KOPT-K1 (cell line): ENCODE data around the gene ZP4.

Experiments used
- H3K27ac ChIP-seq: fragments of 200-600 bp; sonication (generic); 2 replicates; pipeline ENCODE4 v1.5.1; 2016; ENCODE audit warnings: antibody characterized with exemption, mild to moderate bottlenecking, low read depth, low read length; ENCODE audit not compliant: poor library complexity, severe bottlenecking
- H3K36me3 ChIP-seq: fragments of 200-600 bp; sonication (generic); 2 replicates; pipeline ENCODE4 v1.5.1; 2017; ENCODE audit warnings: antibody characterized with exemption, mild to moderate bottlenecking, low read length, moderate library complexity; ENCODE audit not compliant: insufficient read depth
- H3K9me3 ChIP-seq: fragments of 200-600 bp; sonication (generic); 2 replicates; pipeline ENCODE4 v1.5.1; 2017; ENCODE audit warnings: antibody characterized with exemption, low read length, mild to moderate bottlenecking; ENCODE audit not compliant: insufficient read depth, poor library complexity, severe bottlenecking

Gene ZP4, protein sequence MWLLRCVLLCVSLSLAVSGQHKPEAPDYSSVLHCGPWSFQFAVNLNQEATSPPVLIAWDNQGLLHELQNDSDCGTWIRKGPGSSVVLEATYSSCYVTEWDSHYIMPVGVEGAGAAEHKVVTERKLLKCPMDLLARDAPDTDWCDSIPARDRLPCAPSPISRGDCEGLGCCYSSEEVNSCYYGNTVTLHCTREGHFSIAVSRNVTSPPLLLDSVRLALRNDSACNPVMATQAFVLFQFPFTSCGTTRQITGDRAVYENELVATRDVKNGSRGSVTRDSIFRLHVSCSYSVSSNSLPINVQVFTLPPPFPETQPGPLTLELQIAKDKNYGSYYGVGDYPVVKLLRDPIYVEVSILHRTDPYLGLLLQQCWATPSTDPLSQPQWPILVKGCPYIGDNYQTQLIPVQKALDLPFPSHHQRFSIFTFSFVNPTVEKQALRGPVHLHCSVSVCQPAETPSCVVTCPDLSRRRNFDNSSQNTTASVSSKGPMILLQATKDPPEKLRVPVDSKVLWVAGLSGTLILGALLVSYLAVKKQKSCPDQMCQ

DNA sequence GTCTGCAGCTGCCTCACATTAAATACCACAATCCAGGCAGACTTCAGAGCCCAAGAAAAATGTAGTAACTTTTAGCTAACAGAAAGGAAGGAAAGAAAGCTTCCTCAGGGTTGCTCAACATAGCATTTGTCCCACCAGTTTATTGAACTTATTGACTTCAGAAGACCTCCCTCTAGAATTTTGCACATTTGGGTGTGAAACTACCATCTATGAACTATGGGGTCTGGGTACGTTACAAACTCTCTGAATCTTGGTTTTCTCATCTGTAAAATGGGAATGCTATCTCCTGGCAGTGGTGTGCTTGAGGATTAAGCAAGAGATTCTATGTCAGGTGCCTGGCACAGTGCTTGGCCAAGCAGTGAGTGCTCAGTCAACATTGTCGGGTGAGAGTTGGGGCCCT lies at the start of gene ZP4:
TSS of gene ZP4 (minus strand) at position 101 of the 400 bp plus-strand sequence. CDS start 287 bp downstream, outside the sequence.
- Histone ChIP-seq H3K9me3 (no peaks in the 10 kb centered on the region), H3K36me3 (no peaks in the 10 kb centered on the region), H3K27ac (no peak within 1 kb of the TSS)

- H3K27ac ChIP-seq = no peak overlapping the region
These were observed 47.8 kb upstream of the ZP4 start for GRCh38 chr1:237938553-237938952.

DNA sequence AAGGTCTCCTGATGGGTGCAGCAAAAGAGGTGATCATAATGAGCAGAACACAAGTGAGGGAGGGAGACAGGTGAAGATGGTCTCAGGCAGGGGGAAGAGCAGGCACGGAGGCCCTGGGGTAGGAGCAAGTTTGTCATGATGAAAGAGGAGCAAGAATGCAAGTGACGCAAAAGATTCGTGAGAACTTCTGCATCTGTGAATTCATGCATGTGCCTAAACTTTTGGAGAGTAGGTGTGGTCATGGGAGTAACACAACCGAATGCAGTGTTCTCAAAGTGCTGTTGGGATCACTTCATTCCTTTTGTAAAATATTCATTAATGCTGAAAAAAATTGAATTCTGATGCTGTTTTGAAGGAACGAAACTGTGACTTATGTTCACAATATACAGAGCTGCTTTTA lies 47.3 kb upstream of the ZP4 start:
- Histone ChIP-seq H3K9me3 (no peaks in the 10 kb centered on the region), H3K36me3 (no peaks in the 10 kb centered on the region), H3K27ac (no peak overlapping the region)

More at GRCh38 chr1:237938553-237938952, 47.8 kb upstream of the ZP4 start:
- Histone ChIP-seq H3K36me3 (no peaks in the 10 kb centered on the region), H3K9me3 (no peaks in the 10 kb centered on the region)

DNA sequence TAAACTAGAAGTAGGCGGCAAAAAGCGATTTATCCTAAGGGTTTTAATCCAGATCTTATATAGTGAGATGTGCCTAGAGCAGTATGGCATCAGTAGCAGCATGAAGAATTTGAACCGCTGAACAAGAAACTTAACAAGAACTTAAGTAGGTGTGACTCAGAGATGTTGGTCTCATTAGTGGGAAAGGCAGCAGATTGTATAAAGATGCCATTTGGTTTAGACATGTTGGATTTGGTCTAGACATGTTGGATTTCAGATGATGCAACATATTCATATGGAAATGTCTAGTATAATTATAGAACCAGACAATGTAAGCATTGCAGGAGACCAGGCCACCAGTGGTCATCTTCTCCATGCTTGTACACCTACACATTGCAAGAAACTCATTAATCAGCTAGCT lies 42.1 kb upstream of the ZP4 start:
- no peaks in the 10 kb centered on the region for H3K36me3 ChIP-seq
- H3K9me3 ChIP-seq = no peaks in the 10 kb centered on the region
- H3K27ac ChIP-seq = no peak overlapping the region

- Histone ChIP-seq H3K27ac (no peak overlapping the region), H3K9me3 (no peaks in the 10 kb centered on the region), H3K36me3 (no peaks in the 10 kb centered on the region)
These were observed 40.9 kb upstream of the ZP4 start for GRCh38 chr1:237931581-237931980.

- no peak overlapping the region for H3K27ac ChIP-seq
- no peaks in the 10 kb centered on the region for H3K9me3 ChIP-seq
- H3K36me3 ChIP-seq = no peaks in the 10 kb centered on the region
These were observed 36.5 kb upstream of the ZP4 start for GRCh38 chr1:237927198-237927597.

DNA sequence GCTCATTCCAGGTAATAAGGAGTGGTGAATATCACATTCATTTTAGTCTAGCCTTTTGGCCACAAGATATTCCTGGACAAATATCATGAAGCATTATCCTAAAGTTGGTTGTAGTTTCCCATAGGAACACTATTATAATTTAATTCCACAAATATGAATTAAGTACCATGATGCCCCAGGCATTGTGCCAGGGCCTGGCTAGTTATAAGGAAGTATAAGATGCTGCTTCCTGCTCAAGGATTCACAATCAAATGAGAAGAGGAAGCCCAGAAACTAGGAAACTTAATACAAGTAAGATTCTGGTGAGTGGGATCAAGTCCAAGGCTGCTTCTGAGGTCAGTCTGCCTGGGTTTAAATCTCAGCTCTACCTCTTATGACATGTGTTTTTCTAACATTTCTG lies 30.6 kb upstream of the ZP4 start:
- Histone ChIP-seq H3K9me3 (no peaks in the 10 kb centered on the region), H3K36me3 (no peaks in the 10 kb centered on the region), H3K27ac (no peak overlapping the region)

- Histone ChIP-seq H3K9me3 (no peaks in the 10 kb centered on the region), H3K27ac (no peak overlapping the region), H3K36me3 (no peaks in the 10 kb centered on the region)
These were observed 22.6 kb upstream of the ZP4 start for GRCh38 chr1:237913345-237913744.

- Histone ChIP-seq H3K36me3 (no peaks in the 10 kb centered on the region), H3K9me3 (no peaks in the 10 kb centered on the region), H3K27ac (no peak overlapping the region)
These were observed 21.2 kb upstream of the ZP4 start for GRCh38 chr1:237911911-237912310.

- Histone ChIP-seq H3K36me3 (no peaks in the 10 kb centered on the region), H3K27ac (no peak overlapping the region)
These were observed 20.1 kb upstream of the ZP4 start for GRCh38 chr1:237910834-237911233.

DNA sequence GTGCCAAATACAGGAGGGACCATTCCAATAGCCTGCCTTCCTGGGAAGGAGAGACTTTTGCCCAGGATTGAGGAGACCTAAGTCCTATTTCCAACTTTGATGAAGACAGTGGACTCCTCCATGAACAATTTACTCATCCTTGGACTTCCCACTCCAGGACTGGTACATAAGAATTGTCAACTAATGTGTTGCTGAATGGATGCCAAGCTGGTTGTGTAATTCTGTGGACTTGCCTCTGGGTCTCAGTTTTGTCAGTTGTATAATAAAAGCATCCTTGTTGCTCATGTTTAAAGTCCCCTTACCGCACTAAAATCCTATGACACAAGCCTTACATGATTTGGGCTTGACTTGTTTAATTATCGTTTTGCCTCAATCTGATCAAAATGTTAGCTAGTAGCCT lies 13.2 kb upstream of the ZP4 start:
- no peaks in the 10 kb centered on the region for H3K9me3 ChIP-seq
- H3K36me3 ChIP-seq = no peaks in the 10 kb centered on the region
- no peak overlapping the region for H3K27ac ChIP-seq

More at GRCh38 chr1:237910834-237911233, 20.1 kb upstream of the ZP4 start:
- H3K9me3 ChIP-seq = no peaks in the 10 kb centered on the region

GRCh38 chr1:237902960-237903743 lies 12.4 kb upstream of the ZP4 start:
- Histone ChIP-seq H3K27ac (no peak overlapping the region), H3K9me3 (no peaks in the 10 kb centered on the region), H3K36me3 (no peaks in the 10 kb centered on the region)

- no peaks in the 10 kb centered on the region for H3K9me3 ChIP-seq
- H3K36me3 ChIP-seq = no peaks in the 10 kb centered on the region
- H3K27ac ChIP-seq = no peak overlapping the region
These were observed 10.7 kb upstream of the ZP4 start for GRCh38 chr1:237901299-237901934.

DNA sequence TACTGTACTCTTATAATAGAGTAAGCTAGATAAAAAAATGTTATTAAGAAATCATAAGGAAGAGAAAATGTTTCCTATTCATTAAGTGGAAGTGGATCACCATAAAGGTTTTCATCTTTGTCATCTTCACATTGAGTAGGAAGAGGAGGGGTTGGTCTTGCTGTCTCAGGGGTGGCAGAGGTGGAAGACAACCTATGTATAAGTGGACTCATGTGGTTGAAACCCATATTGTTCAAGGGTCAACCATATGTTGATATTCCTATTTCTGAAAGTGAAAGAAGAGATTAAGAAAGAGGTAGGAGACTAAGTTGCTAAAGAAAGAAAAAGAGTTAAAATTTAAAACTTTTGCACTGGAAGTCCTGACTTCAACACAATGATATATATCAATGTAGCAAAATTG lies 4.9 kb upstream of the ZP4 start:
- Histone ChIP-seq H3K27ac (no peak overlapping the region), H3K9me3 (no peaks in the 10 kb centered on the region), H3K36me3 (no peaks in the 10 kb centered on the region)

DNA sequence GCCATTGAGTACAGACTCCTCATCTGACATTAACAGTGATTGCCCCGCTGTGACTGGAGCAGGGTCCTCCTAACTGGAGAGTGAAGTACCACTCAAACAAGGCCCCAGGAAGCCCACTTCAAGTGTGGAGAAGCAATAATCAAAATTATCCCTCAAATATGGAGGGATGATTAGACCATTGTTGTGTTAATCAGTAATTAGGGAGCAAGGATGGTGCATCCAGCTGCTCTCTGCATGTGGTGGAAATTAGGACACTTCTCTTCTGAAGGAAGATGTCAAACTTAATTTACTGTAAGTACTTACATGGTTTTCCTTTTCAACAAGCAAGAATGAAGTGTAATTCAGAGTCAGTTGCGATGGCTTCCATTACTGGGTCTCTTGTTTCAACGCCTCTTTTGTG lies 3.4 kb upstream of the ZP4 start:
- Histone ChIP-seq H3K9me3 (no peaks in the 10 kb centered on the region), H3K27ac (no peak overlapping the region), H3K36me3 (no peaks in the 10 kb centered on the region)
